HEK293 (cell line): ENCODE results near the gene KCNK18.

Experiments used
- ATF2 ChIP-seq: fragments of 450-650 bp; formaldehyde crosslinking; IDR thresholded peaks from 2 replicates; pipeline ENCODE4 v1.5.1; 2016; ENCODE audit warnings: missing biosample characterization, missing genetic modification characterization, low read depth
- GFI1B ChIP-seq: fragments of 450-650 bp; formaldehyde crosslinking; IDR thresholded peaks from 2 replicates; pipeline ENCODE4 v1.5.1; 2016; ENCODE audit warnings: missing biosample characterization, missing genetic modification characterization
- KLF1 ChIP-seq: fragments of 450-650 bp; formaldehyde crosslinking; IDR thresholded peaks from 2 replicates; pipeline ENCODE4 v1.5.1; 2016; ENCODE audit warnings: missing biosample characterization, missing genetic modification characterization
- KLF16 ChIP-seq: fragments of 450-650 bp; formaldehyde crosslinking; IDR thresholded peaks from 2 replicates; pipeline ENCODE4 v1.5.1; 2017; ENCODE audit warnings: missing biosample characterization, missing genetic modification characterization
- MYNN ChIP-seq: fragments of 450-650 bp; formaldehyde crosslinking; IDR thresholded peaks from 2 replicates; pipeline ENCODE4 v1.5.1; 2016; ENCODE audit warnings: missing biosample characterization, missing genetic modification characterization, borderline replicate concordance
- OSR2 ChIP-seq: fragments of 450-650 bp; formaldehyde crosslinking; IDR thresholded peaks from 2 replicates; pipeline ENCODE4 v1.5.1; 2016; ENCODE audit warnings: missing biosample characterization, missing genetic modification characterization
- TRIM28 ChIP-seq: IDR thresholded peaks from 2 replicates; pipeline ENCODE4 v1.6.1; 2011; ENCODE audit warnings: low read length, control low read depth, borderline replicate concordance
- ZBTB8A ChIP-seq: fragments of 450-650 bp; formaldehyde crosslinking; IDR thresholded peaks from 2 replicates; pipeline ENCODE4 v1.5.1; 2016; ENCODE audit warnings: missing biosample characterization, missing genetic modification characterization
- ZNF112 ChIP-seq: fragments of 450-650 bp; formaldehyde crosslinking; IDR thresholded peaks from 2 replicates; pipeline ENCODE4 v1.5.0; 2017; ENCODE audit warnings: missing biosample characterization, missing genetic modification characterization
- ZNF202 ChIP-seq: fragments of 450-650 bp; formaldehyde crosslinking; IDR thresholded peaks from 2 replicates; pipeline ENCODE4 v1.5.1; 2016; ENCODE audit warnings: missing biosample characterization, missing genetic modification characterization, borderline replicate concordance
- ZNF223 ChIP-seq: fragments of 450-650 bp; formaldehyde crosslinking; IDR thresholded peaks from 2 replicates; pipeline ENCODE4 v1.5.1; 2016; ENCODE audit warnings: missing biosample characterization, missing genetic modification characterization
- ZNF23 ChIP-seq: fragments of 450-650 bp; formaldehyde crosslinking; IDR thresholded peaks from 2 replicates; pipeline ENCODE4 v1.5.1; 2016; ENCODE audit warnings: missing biosample characterization, missing genetic modification characterization, borderline replicate concordance
- ZNF394 ChIP-seq: fragments of 450-650 bp; formaldehyde crosslinking; IDR thresholded peaks from 2 replicates; pipeline ENCODE4 v1.5.1; 2016; ENCODE audit warnings: missing biosample characterization, missing genetic modification characterization, mild to moderate bottlenecking, moderate library complexity, borderline replicate concordance
- ZNF423 ChIP-seq: fragments of 450-650 bp; formaldehyde crosslinking; IDR thresholded peaks from 2 replicates; pipeline ENCODE4 v1.5.1; 2016; ENCODE audit warnings: missing biosample characterization, missing genetic modification characterization
- ZNF510 ChIP-seq: fragments of 450-650 bp; formaldehyde crosslinking; IDR thresholded peaks from 2 replicates; pipeline ENCODE4 v1.5.1; 2018; ENCODE audit warnings: mild to moderate bottlenecking, missing genetic modification characterization, missing biosample characterization; ENCODE audit not compliant: insufficient replicate concordance
- ZNF514 ChIP-seq: fragments of 450-650 bp; formaldehyde crosslinking; IDR thresholded peaks from 2 replicates; pipeline ENCODE4 v1.5.1; 2016; ENCODE audit warnings: missing biosample characterization, missing genetic modification characterization
- ZNF654 ChIP-seq: fragments of 450-650 bp; formaldehyde crosslinking; IDR thresholded peaks from 2 replicates; pipeline ENCODE4 v1.5.1; 2016; ENCODE audit warnings: low read depth, missing biosample characterization, missing genetic modification characterization
- ZSCAN30 ChIP-seq: fragments of 450-650 bp; IDR thresholded peaks from 2 replicates; pipeline ENCODE4 v1.5.1; 2018; ENCODE audit warnings: missing biosample characterization, mild to moderate bottlenecking, missing genetic modification characterization, moderate library complexity
- TF ChIP-seq, protein P1 (sequence below): fragments of 450-650 bp; formaldehyde crosslinking; conservative IDR thresholded peaks from 2 replicates; pipeline ENCODE4 v1.5.1; 2016; ENCODE audit warnings: low read depth, missing biosample characterization, missing genetic modification characterization
- TF ChIP-seq, protein P2 (sequence below): fragments of 450-650 bp; formaldehyde crosslinking; IDR thresholded peaks from 2 replicates; pipeline ENCODE4 v1.5.1; 2016; ENCODE audit warnings: missing biosample characterization, missing genetic modification characterization, borderline replicate concordance
- TF ChIP-seq, protein P3 (sequence below): fragments of 450-650 bp; formaldehyde crosslinking; IDR thresholded peaks from 2 replicates; pipeline ENCODE4 v1.5.1; 2016; ENCODE audit warnings: missing biosample characterization, missing genetic modification characterization
- TF ChIP-seq, protein P4 (sequence below): fragments of 450-650 bp; formaldehyde crosslinking; conservative IDR thresholded peaks from 2 replicates; pipeline ENCODE4 v1.5.1; 2016; ENCODE audit warnings: low read depth, missing biosample characterization, missing genetic modification characterization
- TF ChIP-seq, protein P5 (sequence below): fragments of 450-650 bp; formaldehyde crosslinking; IDR thresholded peaks from 2 replicates; pipeline ENCODE4 v1.5.1; 2016; ENCODE audit warnings: missing biosample characterization, missing genetic modification characterization

The KCNK18 gene

DNA sequence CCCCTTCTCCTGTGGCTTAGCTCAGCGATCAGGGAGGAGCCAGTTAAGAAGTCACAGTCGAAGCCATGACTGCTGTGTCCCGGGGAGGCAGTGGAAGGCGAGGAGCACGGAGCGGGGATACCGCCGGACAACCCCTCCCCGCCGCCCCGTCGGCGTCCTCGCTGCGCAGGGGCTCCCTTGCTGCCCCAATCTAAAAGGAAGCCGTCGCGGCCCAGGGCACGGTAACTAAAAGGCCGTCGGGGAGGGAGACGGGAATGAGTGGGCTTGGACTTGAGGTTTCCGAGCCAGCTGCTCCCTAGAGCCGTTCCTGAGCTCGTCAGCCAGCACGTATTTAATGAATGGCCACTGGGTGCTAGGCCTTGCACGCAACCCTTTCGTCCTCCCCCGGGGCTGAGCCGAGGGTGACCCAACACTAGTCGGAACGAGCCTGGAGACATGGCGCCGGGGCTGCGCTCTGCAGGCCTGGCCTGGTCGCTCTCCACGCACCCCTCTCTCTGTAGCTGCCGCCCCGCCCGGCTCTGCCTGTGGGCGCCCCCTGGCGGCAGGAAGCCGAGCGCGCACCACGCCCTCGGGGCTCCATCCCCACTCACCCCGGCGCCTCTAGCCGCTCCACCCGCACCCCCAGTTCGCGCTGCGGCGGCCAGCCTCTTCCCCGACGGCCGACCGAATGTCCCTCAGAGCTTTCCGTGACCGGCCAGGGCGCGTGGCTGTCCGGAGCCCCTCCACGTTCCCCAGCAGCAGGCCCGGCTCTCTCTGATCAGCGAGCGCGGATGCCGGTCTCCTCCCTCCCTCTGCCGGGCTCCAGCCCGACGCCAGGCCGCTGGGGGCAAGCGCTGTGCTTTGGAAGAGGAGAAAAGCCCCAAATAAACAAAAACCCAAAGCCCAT, 29.3 kb upstream of the KCNK18 start (continued):
- TF ChIP-seq ZNF394 (tag by site-specific recombination) (peak; percentile 14; the same call in 1 of the 2 replicates), ZSCAN30 (peak; percentile 80), ZNF223 (tag by site-specific recombination) (no peak), GFI1B (no peak), TRIM28 (no peak), KLF1 (peak; percentile 62; the same call in 1 of the 2 replicates), ZNF654 (peak; percentile 19; the same call in 1 of the 2 replicates), OSR2 (no peak), KLF16 (tag by site-specific recombination) (peak; percentile 75), ZBTB8A (tag by site-specific recombination) (peak; percentile 71), ZNF514 (tag by site-specific recombination) (no peak), MYNN (no peak), ZNF510 (no peak), ZNF423 (tag by site-specific recombination) (no peak), ZNF23 (tag by site-specific recombination) (no peak), ZNF202 (tag by site-specific recombination) (no peak), ZNF112 (tag by site-specific recombination) (no peak), ATF2 (no peak)
- TF ChIP-seq, protein P1, sequence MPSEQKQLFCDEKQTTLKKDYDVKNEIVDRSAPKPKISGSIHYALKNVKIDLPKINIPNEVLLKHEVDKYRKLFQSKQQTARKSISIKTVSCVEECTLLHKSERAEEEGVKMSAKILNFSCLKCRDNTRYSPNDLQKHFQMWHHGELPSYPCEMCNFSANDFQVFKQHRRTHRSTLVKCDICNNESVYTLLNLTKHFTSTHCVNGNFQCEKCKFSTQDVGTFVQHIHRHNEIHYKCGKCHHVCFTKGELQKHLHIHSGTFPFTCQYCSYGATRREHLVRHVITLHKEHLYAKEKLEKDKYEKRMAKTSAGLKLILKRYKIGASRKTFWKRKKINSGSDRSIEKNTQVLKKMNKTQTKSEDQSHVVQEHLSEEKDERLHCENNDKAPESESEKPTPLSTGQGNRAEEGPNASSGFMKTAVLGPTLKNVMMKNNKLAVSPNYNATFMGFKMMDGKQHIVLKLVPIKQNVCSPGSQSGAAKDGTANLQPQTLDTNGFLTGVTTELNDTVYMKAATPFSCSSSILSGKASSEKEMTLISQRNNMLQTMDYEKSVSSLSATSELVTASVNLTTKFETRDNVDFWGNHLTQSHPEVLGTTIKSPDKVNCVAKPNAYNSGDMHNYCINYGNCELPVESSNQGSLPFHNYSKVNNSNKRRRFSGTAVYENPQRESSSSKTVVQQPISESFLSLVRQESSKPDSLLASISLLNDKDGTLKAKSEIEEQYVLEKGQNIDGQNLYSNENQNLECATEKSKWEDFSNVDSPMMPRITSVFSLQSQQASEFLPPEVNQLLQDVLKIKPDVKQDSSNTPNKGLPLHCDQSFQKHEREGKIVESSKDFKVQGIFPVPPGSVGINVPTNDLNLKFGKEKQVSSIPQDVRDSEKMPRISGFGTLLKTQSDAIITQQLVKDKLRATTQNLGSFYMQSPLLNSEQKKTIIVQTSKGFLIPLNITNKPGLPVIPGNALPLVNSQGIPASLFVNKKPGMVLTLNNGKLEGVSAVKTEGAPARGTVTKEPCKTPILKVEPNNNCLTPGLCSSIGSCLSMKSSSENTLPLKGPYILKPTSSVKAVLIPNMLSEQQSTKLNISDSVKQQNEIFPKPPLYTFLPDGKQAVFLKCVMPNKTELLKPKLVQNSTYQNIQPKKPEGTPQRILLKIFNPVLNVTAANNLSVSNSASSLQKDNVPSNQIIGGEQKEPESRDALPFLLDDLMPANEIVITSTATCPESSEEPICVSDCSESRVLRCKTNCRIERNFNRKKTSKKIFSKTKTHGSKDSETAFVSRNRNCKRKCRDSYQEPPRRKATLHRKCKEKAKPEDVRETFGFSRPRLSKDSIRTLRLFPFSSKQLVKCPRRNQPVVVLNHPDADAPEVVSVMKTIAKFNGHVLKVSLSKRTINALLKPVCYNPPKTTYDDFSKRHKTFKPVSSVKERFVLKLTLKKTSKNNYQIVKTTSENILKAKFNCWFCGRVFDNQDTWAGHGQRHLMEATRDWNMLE (tag by site-specific recombination), result no peak
- TF ChIP-seq, protein P2, sequence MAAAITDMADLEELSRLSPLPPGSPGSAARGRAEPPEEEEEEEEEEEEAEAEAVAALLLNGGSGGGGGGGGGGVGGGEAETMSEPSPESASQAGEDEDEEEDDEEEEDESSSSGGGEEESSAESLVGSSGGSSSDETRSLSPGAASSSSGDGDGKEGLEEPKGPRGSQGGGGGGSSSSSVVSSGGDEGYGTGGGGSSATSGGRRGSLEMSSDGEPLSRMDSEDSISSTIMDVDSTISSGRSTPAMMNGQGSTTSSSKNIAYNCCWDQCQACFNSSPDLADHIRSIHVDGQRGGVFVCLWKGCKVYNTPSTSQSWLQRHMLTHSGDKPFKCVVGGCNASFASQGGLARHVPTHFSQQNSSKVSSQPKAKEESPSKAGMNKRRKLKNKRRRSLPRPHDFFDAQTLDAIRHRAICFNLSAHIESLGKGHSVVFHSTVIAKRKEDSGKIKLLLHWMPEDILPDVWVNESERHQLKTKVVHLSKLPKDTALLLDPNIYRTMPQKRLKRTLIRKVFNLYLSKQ (tag by site-specific recombination), result no peak
- TF ChIP-seq, protein P3, sequence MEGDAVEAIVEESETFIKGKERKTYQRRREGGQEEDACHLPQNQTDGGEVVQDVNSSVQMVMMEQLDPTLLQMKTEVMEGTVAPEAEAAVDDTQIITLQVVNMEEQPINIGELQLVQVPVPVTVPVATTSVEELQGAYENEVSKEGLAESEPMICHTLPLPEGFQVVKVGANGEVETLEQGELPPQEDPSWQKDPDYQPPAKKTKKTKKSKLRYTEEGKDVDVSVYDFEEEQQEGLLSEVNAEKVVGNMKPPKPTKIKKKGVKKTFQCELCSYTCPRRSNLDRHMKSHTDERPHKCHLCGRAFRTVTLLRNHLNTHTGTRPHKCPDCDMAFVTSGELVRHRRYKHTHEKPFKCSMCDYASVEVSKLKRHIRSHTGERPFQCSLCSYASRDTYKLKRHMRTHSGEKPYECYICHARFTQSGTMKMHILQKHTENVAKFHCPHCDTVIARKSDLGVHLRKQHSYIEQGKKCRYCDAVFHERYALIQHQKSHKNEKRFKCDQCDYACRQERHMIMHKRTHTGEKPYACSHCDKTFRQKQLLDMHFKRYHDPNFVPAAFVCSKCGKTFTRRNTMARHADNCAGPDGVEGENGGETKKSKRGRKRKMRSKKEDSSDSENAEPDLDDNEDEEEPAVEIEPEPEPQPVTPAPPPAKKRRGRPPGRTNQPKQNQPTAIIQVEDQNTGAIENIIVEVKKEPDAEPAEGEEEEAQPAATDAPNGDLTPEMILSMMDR (tag by site-specific recombination), result peak; percentile 93
- TF ChIP-seq, protein P4, sequence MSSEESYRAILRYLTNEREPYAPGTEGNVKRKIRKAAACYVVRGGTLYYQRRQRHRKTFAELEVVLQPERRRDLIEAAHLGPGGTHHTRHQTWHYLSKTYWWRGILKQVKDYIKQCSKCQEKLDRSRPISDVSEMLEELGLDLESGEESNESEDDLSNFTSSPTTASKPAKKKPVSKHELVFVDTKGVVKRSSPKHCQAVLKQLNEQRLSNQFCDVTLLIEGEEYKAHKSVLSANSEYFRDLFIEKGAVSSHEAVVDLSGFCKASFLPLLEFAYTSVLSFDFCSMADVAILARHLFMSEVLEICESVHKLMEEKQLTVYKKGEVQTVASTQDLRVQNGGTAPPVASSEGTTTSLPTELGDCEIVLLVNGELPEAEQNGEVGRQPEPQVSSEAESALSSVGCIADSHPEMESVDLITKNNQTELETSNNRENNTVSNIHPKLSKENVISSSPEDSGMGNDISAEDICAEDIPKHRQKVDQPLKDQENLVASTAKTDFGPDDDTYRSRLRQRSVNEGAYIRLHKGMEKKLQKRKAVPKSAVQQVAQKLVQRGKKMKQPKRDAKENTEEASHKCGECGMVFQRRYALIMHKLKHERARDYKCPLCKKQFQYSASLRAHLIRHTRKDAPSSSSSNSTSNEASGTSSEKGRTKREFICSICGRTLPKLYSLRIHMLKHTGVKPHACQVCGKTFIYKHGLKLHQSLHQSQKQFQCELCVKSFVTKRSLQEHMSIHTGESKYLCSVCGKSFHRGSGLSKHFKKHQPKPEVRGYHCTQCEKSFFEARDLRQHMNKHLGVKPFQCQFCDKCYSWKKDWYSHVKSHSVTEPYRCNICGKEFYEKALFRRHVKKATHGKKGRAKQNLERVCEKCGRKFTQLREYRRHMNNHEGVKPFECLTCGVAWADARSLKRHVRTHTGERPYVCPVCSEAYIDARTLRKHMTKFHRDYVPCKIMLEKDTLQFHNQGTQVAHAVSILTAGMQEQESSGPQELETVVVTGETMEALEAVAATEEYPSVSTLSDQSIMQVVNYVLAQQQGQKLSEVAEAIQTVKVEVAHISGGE, result no peak
- TF ChIP-seq, protein P5, sequence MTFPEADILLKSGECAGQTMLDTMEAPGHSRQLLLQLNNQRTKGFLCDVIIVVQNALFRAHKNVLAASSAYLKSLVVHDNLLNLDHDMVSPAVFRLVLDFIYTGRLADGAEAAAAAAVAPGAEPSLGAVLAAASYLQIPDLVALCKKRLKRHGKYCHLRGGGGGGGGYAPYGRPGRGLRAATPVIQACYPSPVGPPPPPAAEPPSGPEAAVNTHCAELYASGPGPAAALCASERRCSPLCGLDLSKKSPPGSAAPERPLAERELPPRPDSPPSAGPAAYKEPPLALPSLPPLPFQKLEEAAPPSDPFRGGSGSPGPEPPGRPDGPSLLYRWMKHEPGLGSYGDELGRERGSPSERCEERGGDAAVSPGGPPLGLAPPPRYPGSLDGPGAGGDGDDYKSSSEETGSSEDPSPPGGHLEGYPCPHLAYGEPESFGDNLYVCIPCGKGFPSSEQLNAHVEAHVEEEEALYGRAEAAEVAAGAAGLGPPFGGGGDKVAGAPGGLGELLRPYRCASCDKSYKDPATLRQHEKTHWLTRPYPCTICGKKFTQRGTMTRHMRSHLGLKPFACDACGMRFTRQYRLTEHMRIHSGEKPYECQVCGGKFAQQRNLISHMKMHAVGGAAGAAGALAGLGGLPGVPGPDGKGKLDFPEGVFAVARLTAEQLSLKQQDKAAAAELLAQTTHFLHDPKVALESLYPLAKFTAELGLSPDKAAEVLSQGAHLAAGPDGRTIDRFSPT (tag by site-specific recombination), result no peak
